Measurements from ENCODE around the gene ATG4C.
"Not testable (repeated sequence)": the region's sequence is repeated elsewhere in the genome, so short reads cannot be mapped to it uniquely, and the experiment has no call there.

Gene ATG4C

GRCh38 chr1:62783736-62784508 lies at the start of gene ATG4C:
ATG4C (plus strand) TSS chr1:62784132; CDS start chr1:62803787, 19,655 bp downstream.
- Histone ChIP-seq H3K9me3 (ENCODE audit: insufficient read depth, low read length, severe bottlenecking) (no peaks in the 10 kb centered on the region), H3K4me1 (ENCODE audit: insufficient read depth, low read length) (peaks cover 35% of the 10 kb centered on the region)

GRCh38 chr1:62735491-62736171 lies 48.3 kb upstream of the ATG4C start:
- no peak overlapping the region for H3K4me2 ChIP-seq (ENCODE audit: insufficient read depth, low read length)
- ATAC-seq (ENCODE audit: insufficient read depth, low read depth) = no peak
- no peaks in the 10 kb centered on the region for H4K20me1 ChIP-seq (ENCODE audit: insufficient read depth, low read length)
- H3K4me1 ChIP-seq (ENCODE audit: insufficient read depth, low read length) = no peaks in the 10 kb centered on the region
- no peak overlapping the region for H2AFZ ChIP-seq (ENCODE audit: low read depth, low read length)
- no peak for DNase-seq
- H3K9ac ChIP-seq (ENCODE audit: low read depth, low read length) = no peak overlapping the region
- H3K4me3 ChIP-seq (ENCODE audit: low read depth in 1 of 2, low read length in 2 of 2) = no peak overlapping the region
- no peaks in the 10 kb centered on the region for H3K9me3 ChIP-seq (ENCODE audit: insufficient read depth, low read length, severe bottlenecking)
- H3K27ac ChIP-seq (ENCODE audit: low read length) = no peak overlapping the region
- no peaks in the 10 kb centered on the region for H3K79me2 ChIP-seq (ENCODE audit: insufficient read depth, low read length)
- no peaks in the 10 kb centered on the region for H3K36me3 ChIP-seq (ENCODE audit: insufficient read depth, low read length)
- no peak for TF ChIP-seq CTCF (IDR thresholded peaks at IDR 0.05; ENCODE audit: borderline replicate concordance, extremely low read depth, low read length, poor library complexity, severe bottlenecking)
- no peaks in the 10 kb centered on the region for H3K27me3 ChIP-seq (ENCODE audit: insufficient read depth, low read length, poor library complexity)

More at GRCh38 chr1:62783736-62784508, at the start of gene ATG4C:
- Histone ChIP-seq H3K4me2 (ENCODE audit: insufficient read depth, low read length) (peak within 1 kb of the TSS; percentile 86), H3K36me3 (ENCODE audit: insufficient read depth, low read length) (no peaks in the 10 kb centered on the region), H3K27me3 (ENCODE audit: insufficient read depth, low read length, poor library complexity) (no peaks in the 10 kb centered on the region), H3K4me3 (ENCODE audit: low read depth in 1 of 2, low read length in 2 of 2) (peak within 1 kb of the TSS; percentile 55 to 85), H2AFZ (ENCODE audit: low read depth, low read length) (peak within 1 kb of the TSS; percentile 94), H3K79me2 (ENCODE audit: insufficient read depth, low read length) (peaks cover 36% of the 10 kb centered on the region), H4K20me1 (ENCODE audit: insufficient read depth, low read length) (no peaks in the 10 kb centered on the region), H3K27ac (ENCODE audit: low read length) (peak within 1 kb of the TSS; percentile 98), H3K9ac (ENCODE audit: low read depth, low read length) (peak within 1 kb of the TSS; percentile 75)
- no peak for TF ChIP-seq EZH2 (IDR thresholded peaks at IDR 0.05; ENCODE audit: borderline replicate concordance, low read depth, low read length, severe bottlenecking)
- peak; percentile 4 for TF ChIP-seq CTCF (IDR thresholded peaks at IDR 0.05; ENCODE audit: borderline replicate concordance, extremely low read depth, low read length, poor library complexity, severe bottlenecking)
- DNase-seq (peak; percentile 94), ATAC-seq (ENCODE audit: insufficient read depth, low read depth) (peak; percentile 92)

DNA sequence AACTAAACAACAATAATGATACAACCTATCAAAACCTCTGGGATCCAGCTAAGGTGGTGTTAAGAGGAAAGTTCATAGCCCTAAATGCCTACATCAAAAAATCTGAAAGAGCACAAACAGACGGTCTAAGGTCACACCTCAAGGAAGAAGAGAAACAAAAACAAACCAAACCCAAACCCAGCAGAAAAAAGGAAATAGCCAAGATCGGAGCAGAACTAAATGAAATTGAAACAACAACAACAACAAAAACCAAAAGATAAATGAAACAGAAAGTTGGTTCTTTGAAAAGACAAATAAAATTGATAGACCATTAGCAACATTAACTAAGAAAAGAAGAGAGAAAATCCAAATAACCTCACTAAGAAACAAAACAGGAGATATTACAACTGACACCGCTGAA lies 43.2 kb upstream of the ATG4C start:
- not testable (repeated sequence) for H3K4me1 ChIP-seq (ENCODE audit: insufficient read depth, low read length); ATAC-seq (ENCODE audit: insufficient read depth, low read depth); H3K27me3 ChIP-seq (ENCODE audit: insufficient read depth, low read length, poor library complexity); H3K9me3 ChIP-seq (ENCODE audit: insufficient read depth, low read length, severe bottlenecking); H3K27ac ChIP-seq (ENCODE audit: low read length); H3K79me2 ChIP-seq (ENCODE audit: insufficient read depth, low read length); H3K9ac ChIP-seq (ENCODE audit: low read depth, low read length); H3K36me3 ChIP-seq (ENCODE audit: insufficient read depth, low read length); H3K4me3 ChIP-seq (ENCODE audit: low read depth in 1 of 2, low read length in 2 of 2); H2AFZ ChIP-seq (ENCODE audit: low read depth, low read length); H4K20me1 ChIP-seq (ENCODE audit: insufficient read depth, low read length); DNase-seq; H3K4me2 ChIP-seq (ENCODE audit: insufficient read depth, low read length)

Data from DND-41 (cell line).